ENCODE data around the gene ZNF747.

DNA sequence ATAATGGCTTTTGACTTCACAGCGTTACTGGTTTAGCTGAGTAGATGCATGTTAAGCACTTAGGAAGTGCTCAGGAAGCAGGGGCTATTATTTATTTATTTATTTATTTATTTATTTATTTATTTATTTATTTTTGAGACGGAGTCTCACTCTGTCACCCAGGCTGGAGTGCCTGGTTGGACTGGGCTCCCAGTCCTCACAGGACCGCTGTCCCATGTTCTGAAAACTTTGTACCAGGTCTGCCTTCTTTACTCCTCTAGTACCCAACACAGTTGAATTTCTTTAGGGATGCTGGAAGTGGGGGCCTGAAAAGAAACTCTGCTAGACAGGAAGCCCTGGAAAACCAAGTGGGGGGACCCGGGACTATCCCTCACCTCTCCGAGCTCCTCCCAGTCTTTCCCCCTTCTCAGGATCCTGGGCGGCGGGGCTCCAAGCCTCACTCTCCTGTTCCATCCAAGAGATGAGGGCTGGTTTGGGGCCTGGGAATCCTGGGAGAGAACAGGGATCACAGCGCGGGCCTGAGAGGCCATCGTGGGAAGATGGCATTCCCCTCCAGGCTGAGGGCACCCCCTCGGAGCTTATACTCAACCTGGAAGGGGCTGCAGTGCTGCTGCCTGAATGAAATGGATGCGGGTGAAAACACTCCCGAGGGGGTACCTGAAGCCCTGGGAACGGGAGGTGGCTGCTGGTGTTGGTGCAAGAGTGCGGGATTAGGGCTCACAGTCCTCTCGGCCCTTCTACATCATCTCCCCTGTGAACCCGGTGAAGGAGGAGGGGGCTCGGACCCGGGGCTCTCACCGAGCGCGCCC is 36.2 kb upstream of the ZNF747 start:
- TF ChIP-seq, protein P1, sequence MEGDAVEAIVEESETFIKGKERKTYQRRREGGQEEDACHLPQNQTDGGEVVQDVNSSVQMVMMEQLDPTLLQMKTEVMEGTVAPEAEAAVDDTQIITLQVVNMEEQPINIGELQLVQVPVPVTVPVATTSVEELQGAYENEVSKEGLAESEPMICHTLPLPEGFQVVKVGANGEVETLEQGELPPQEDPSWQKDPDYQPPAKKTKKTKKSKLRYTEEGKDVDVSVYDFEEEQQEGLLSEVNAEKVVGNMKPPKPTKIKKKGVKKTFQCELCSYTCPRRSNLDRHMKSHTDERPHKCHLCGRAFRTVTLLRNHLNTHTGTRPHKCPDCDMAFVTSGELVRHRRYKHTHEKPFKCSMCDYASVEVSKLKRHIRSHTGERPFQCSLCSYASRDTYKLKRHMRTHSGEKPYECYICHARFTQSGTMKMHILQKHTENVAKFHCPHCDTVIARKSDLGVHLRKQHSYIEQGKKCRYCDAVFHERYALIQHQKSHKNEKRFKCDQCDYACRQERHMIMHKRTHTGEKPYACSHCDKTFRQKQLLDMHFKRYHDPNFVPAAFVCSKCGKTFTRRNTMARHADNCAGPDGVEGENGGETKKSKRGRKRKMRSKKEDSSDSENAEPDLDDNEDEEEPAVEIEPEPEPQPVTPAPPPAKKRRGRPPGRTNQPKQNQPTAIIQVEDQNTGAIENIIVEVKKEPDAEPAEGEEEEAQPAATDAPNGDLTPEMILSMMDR (conservative IDR thresholded peaks at IDR 0.05; ENCODE audit: low read depth, low read length), result no peak
- no peak for TF ChIP-seq EZH2 (IDR thresholded peaks at IDR 0.05; ENCODE audit: low read length, unreplicated experiment)
